ENCODE measurements around the gene BBS2. TPM values are rescaled to one million over a fixed set of nuclear protein-coding genes. Genes with fewer than 3 reads are reported as not detected.

BBS2 gene
- total RNA-seq, 1 donor from 2014 or later = 25.5 TPM

DNA sequence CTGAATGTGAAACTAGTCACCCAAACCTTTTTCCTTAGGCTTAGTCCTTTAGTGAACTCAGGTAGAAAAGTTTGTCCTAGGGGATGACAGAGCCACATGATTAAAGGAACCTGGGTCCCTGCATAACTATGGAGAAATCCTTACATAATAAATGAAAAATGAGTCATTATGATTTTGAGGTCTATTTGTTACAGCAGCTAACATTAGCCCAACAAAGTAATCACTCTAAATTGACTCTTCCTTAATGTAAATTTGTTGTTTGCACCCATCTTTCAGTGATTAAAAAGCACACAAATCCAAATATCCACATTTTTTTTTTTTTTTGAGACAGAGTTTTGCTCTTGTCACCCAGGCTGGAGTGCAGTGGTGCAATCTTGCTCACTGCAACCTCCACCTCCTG, 36.4 kb downstream of the BBS2 start:
- no peaks in the 10 kb centered on the region for H3K9me3 Mint-ChIP-seq
- ATAC-seq (ENCODE audit: low read depth) = no peak
- intact Hi-C loops (cut with micrococcal nuclease) = no loop called here
- no peaks in the 10 kb centered on the region for H3K4me1 Mint-ChIP-seq
- no peak overlapping the region for H3K4me3 Mint-ChIP-seq
- H3K27me3 Mint-ChIP-seq = no peaks in the 10 kb centered on the region
- POLR2A ChIA-PET = no interaction called here
- no peak overlapping the region for H3K27ac Mint-ChIP-seq
- CTCF ChIA-PET = interaction anchor here (0.7 kb wide), 1 partner anchor 935 kb away, joined by 3 read pairs; no protein-coding TSS in a partner anchor
- H3K36me3 Mint-ChIP-seq (ENCODE audit: low read depth) = peaks cover 56% of the 10 kb centered on the region
- no peak for TF ChIP-seq CTCF (IDR thresholded peaks at IDR 0.05)
- DNase-seq = no peak

- Mint-ChIP-seq H3K36me3 (ENCODE audit: low read depth) (peaks cover 59% of the 10 kb centered on the region), H3K9me3 (no peaks in the 10 kb centered on the region), H3K4me1 (no peaks in the 10 kb centered on the region), H3K27me3 (no peaks in the 10 kb centered on the region), H3K27ac (no peak overlapping the region), H3K4me3 (no peak overlapping the region)
- ATAC-seq (ENCODE audit: low read depth) (no peak), DNase-seq (no peak)
- no peak for TF ChIP-seq CTCF (IDR thresholded peaks at IDR 0.05)
- intact Hi-C loops (cut with micrococcal nuclease) = no loop called here
- POLR2A ChIA-PET = no interaction called here
- CTCF ChIA-PET = no interaction called here
Measured at GRCh38 chr16:56482683-56483236, 37.1 kb downstream of the BBS2 start.

GRCh38 chr16:56481468-56482122, 38.2 kb downstream of the BBS2 start:
- intact Hi-C loops (cut with micrococcal nuclease) = no loop called here
- peaks cover 68% of the 10 kb centered on the region for H3K36me3 Mint-ChIP-seq (ENCODE audit: low read depth)
- POLR2A ChIA-PET = no interaction called here
- no peak overlapping the region for H3K4me3 Mint-ChIP-seq
- TF ChIP-seq CTCF (IDR thresholded peaks at IDR 0.05) = no peak
- no peaks in the 10 kb centered on the region for H3K27me3 Mint-ChIP-seq
- no peaks in the 10 kb centered on the region for H3K4me1 Mint-ChIP-seq
- ATAC-seq (ENCODE audit: low read depth) (no peak), DNase-seq (no peak)
- no peaks in the 10 kb centered on the region for H3K9me3 Mint-ChIP-seq
- no peak overlapping the region for H3K27ac Mint-ChIP-seq
- CTCF ChIA-PET = no interaction called here

DNA sequence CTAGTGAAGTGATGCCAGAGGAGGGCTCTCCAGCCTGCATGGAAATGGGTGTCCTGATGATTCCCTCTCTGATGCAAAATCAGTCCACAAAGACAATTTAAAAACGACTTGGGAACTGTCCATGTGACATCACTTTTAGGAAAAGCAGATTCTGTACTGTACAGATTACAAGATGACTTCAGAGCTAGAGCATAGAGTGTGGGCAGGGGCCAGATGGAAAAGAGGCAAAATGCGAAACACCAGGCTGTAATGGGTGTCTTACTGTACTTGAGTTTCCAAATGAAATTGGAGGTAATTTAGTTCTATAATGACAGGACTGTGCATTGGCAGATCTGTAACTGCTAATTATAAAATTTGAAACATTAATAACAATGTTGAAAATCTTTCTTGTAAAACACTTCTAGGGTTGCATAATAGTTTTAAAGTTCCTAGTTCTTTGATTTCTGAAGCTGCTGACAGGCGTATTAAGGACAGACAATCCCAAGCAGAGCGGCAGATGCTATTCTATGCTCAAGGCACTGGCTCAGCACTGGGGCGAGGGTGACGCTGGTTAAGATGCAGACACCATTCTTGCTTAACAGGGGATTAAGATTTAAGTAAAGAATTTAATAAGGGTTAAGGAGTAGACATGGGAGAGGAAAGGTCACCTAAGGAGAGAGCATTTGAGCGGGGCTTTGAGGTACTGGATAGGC, 38.9 kb downstream of the BBS2 start:
- peaks cover 69% of the 10 kb centered on the region for H3K36me3 Mint-ChIP-seq (ENCODE audit: low read depth)
- H3K4me3 Mint-ChIP-seq = no peak overlapping the region

More for the DNA sequence above, 38.9 kb downstream of the BBS2 start:
- Mint-ChIP-seq H3K27ac (no peak overlapping the region), H3K27me3 (no peaks in the 10 kb centered on the region), H3K9me3 (no peaks in the 10 kb centered on the region), H3K4me1 (no peaks in the 10 kb centered on the region)
- ChIA-PET POLR2A (no interaction called here), CTCF (no interaction called here)
- no peak for TF ChIP-seq CTCF (IDR thresholded peaks at IDR 0.05)
- ATAC-seq (ENCODE audit: low read depth) = no peak
- intact Hi-C loops (cut with micrococcal nuclease) = no loop called here
- no peak for DNase-seq
